GM12801 (cell line): Measurements from ENCODE around the gene DSPP.

ENCODE experiments used
- TF ChIP-seq, protein P1 (sequence below): IDR thresholded peaks from one replicate; pipeline ENCODE4 v1.5.1; 2011; ENCODE audit warnings: control low read depth; ENCODE audit not compliant: insufficient read length; ENCODE audit errors: extremely low read depth

DSPP gene

DNA sequence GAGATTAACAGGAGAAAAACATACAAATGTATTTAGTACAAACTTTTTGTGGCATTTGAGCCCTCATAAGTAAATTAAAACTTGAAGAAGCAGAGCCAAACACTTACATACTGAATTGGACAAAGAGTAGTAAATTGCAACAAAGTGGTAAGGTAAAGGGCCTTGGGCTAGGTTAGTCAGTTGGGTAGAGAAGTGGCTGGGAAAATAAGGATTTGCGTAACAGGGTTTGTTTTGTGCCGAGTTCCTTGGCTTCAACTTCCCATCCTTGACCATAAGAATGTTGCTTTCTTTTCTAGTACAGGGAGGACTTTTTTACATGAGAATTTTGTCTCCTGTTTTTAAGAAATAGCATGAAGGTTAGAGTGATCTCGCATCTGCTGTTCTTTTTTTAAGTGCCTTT, 33.3 kb upstream of the DSPP start:
- TF ChIP-seq, protein P1, sequence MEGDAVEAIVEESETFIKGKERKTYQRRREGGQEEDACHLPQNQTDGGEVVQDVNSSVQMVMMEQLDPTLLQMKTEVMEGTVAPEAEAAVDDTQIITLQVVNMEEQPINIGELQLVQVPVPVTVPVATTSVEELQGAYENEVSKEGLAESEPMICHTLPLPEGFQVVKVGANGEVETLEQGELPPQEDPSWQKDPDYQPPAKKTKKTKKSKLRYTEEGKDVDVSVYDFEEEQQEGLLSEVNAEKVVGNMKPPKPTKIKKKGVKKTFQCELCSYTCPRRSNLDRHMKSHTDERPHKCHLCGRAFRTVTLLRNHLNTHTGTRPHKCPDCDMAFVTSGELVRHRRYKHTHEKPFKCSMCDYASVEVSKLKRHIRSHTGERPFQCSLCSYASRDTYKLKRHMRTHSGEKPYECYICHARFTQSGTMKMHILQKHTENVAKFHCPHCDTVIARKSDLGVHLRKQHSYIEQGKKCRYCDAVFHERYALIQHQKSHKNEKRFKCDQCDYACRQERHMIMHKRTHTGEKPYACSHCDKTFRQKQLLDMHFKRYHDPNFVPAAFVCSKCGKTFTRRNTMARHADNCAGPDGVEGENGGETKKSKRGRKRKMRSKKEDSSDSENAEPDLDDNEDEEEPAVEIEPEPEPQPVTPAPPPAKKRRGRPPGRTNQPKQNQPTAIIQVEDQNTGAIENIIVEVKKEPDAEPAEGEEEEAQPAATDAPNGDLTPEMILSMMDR: no peak

DNA sequence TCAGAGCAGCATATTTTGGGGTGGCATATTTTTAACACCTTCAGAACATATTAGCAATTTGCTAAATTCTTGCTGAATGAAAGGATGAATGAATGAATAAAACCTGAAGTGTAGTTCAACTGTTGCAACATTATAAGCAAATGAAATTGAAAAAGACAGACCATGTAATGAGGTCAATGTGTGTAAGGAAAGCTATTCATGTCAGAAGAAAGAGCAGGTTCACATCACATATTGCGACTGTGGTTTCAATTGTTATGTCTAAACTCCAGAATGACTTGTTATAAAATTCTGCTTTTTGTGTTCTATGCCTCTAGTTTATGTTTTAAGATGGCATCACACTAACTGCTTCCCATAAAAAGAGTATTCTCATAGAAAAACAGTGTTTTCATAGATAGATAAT, 32.9 kb upstream of the DSPP start:
- TF ChIP-seq, protein P1: no peak

DNA sequence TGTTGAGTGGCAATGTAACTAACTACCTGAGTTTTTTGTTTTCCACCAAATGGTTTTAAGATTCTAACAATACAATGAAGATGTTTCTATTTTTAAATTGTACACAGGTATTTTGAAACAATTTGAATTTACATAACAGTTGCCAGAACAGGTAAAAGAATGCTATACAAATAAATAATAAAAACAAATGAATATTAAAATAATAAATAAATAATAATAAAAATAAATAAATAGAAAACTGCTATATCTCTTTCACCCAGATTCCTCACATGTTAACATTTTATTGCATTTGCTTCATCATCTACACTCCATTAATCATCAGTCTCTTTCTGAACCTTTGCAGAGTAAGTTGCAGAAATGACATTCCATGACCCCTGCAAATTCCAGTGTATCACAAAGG, 32.3 kb upstream of the DSPP start:
- TF ChIP-seq, protein P1: no peak

DNA sequence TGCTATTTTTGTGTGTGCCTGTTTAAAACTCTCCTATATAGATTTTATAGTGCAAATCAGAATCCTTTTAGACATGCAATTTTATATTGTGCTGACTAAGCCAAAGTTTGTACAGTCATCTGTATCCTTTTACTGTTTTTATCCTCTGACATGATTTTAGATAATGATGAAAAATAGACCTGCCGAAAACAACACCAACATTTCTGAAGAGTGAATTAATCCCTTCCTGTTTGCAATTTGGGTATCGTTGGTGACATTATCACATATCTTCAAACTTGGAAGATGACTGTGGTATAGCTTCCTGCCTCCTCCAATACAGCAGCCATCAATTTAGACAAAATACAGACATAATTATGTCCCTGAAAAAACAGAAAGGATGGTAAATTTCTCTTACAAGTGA, 28.9 kb upstream of the DSPP start:
- TF ChIP-seq, protein P1: no peak

DNA sequence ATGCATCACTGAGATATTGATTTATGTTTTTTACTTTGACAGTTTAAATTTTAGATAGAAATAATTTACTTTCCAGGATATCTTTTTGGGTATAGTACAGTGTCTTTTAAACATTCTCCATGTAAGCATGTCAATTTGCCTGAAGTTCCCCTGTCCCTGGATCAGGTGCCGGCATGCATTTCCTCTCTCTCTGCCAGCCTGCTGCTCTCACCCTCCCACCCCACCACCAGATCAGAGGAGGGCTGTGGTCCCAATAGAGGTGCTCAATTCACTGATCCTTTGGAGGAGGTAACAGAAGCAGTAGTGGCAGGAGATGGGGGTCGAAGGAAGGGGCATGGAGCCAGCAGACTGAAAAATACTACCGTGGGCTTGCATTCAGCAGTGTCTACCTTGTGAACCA, 28.3 kb upstream of the DSPP start:
- TF ChIP-seq, protein P1: no peak

DNA sequence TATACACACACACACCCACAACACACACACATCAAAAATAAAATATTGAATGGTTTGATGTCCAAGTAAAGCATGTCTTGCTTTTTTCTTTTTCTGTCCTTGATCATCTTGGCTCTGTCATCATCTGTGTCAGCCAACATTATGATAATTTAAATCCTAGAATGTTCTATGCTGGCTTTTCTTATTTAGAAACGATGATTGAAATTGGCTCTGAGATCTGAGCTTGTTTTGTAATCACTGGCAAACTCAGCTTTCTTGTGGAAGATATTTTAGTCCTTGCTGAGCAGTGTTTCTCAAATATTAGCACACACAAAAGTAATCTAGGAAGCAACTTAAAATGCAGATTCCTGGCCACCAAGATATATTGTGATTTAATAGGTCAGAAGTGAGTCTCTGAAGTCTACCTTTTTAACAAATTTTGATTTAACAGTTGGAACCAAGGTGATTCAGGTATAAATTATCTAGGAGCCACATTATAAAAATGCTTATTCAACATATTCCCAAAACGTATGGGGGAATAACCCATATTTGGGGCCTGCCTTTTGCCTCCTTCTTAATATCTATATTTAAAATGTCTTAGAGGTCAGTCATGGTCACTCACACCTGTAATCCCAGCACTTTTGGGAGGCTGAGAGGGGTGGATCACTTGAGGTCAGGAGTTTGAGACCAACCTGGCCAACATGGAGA, 24.0 kb upstream of the DSPP start:
- TF ChIP-seq, protein P1: no peak

DNA sequence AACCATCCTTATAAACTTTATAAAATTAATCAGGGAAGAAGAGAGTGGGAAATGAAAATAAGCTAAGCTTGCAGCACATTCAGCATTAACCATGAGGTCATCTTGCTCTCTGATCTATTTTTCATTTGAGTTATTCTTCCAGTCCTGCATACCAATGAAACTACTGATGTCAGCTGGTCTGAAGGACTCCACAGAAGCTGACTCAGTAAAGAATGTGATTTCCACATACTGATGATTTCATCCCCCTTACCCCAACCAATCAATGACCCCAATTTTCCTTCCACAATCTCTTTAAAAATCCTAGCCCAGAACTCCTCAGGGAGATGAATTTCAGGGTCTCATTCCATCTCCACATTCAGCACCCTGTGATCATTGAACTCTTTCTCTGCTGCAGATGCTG, 18.8 kb upstream of the DSPP start:
- TF ChIP-seq, protein P1: no peak
